Activated gamma-delta T cell treated with Interleukin-2 at 50 U/mL for 16 hours (primary cell): Measurements from ENCODE around the gene HIF1AN.
"Not testable (repeated sequence)": the region's sequence is repeated elsewhere in the genome, so short reads cannot be mapped to it uniquely, and the experiment has no call there.

Source experiments
- DNase-seq: peaks from one replicate; pipeline ENCODE4 v3.0.0-alpha.2; 2020

HIF1AN gene

DNA sequence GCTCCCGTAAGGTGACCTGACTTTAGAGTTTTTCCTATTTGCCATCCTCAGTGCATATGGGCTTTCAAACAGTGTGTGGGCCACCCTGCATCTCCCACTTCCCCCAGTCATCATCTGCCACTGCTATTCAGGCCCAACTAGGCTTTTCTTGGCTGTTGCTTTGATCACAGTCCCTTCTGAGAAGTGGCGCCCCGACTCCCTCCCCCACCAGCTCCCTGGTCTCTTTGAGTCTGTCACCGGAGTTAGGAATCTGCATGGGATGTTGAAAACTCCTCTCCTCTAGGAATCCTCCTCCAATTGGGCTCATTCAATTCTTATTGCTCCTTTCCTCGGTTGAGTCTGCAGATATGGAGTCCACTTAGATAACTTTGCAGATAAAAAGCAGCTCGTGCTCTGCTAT lies 32.1 kb downstream of the HIF1AN start:
- no peak for DNase-seq

DNA sequence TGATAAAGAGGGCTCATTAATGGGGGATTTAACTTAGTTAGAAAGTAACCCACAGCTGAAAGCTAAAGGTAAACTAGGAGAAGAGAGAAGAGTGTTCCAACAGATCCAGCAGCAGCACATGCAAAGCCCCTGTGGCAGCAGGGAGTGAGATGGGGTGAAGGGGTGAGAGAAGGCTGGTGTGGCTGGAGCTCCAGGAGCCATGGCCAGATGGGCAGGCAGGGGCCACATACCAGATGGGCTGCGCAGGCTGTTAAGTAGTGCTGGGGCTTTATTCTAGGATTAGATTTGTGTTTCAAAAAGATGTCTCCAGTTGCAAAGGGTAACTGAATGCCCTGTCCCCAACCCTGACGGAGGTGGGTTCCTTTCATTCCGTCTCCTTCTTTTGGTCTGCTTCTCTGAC lies 33.2 kb downstream of the HIF1AN start:
- no peak for DNase-seq

DNA sequence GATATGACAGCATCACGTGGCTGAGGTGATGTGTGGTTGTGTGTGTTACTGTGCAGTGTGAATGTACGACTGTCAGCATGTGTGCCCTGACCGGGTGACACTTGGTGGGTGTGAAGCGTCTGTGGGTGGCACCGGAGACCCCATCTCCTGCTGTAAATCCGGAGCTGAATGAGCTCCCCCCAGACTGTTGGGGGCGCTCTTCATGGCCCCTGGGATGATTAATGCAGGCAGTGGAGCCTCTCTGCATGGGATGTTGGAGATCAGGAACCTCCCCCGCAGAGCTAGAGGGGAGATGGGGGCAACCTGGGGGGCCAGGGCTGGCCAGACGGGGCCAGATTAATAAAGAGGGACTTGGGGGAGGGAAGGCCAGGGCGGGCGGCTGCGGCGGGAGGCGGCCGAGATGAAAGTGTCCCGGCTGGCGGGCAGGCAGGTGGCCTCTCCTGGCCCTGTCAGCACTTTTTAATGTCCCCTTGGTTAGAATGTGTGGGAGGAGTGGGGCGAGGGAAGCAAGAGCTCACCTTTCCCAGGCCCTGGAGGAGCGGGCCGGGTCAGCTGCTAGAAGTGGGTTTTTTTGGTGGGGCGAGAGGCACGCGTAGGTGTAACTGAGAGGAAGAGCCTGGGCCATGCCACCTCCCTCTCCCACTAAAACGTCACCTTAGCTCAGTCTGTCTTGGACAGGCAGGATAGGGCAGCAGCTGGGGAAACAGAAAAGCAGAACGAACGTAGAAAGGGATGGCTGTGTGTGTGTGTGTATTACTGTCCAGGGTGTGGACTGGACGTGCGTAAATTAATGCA lies 34.1 kb downstream of the HIF1AN start:
- no peak for DNase-seq

DNA sequence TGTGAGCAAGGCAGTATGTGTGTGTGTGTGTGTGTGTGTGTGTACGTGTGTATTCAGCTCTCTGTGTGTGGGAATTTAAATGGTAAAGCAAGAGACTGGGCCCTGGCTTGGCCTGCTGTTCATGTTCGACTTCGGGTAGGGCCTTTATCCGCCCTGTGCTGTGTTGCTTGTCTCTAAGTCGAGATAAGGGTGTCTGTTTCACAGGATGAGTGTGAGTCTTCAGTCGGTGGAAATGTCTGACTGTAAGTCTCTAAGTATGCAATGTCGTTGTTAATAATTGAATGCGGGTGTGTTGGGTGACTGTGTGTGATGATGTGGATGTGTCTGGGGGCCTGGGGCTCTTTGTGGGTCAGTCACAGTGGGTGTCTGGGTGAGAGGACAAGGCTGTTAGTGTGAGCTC lies 34.8 kb downstream of the HIF1AN start:
- no peak for DNase-seq

DNA sequence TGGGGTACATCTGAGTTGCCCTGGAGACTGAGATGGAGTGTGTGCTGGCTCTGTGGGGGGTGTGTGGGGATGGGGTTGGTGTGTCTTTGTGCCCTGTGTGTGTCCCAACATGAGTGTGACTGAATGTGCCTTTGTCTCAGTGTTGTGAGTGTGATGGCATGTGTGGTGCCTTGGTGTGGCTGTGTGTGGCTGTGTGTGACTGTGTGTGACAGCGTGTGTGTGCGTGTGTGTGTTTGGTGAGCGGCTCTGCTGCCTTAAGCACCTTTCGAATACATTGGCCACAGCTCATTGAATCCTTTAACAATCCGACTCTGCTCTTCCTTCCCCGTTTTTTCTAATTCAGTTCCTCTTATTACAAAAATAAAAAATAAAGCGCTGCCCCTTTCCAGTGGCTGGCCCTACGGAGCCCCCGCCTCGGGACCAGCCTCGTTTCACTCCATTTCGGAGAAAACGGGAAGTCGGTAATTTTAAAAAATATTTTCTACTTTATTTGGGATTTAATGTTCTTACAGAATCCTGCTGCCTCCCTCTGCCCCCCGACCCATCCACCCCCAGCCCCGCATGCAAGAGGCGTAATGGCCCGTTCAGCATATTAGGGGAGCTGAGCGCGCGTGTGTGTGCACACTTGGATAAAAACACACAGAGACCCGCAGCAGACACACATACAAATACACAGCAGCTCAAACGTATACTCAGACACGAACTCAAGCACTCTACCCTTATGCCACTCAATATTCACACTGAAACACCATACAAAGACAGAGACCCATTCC lies 35.5 kb downstream of the HIF1AN start:
- DNase-seq: no peak

GRCh38 chr10:100575146-100575545 lies 39.4 kb downstream of the HIF1AN start:
- DNase-seq: not testable (repeated sequence)

DNA sequence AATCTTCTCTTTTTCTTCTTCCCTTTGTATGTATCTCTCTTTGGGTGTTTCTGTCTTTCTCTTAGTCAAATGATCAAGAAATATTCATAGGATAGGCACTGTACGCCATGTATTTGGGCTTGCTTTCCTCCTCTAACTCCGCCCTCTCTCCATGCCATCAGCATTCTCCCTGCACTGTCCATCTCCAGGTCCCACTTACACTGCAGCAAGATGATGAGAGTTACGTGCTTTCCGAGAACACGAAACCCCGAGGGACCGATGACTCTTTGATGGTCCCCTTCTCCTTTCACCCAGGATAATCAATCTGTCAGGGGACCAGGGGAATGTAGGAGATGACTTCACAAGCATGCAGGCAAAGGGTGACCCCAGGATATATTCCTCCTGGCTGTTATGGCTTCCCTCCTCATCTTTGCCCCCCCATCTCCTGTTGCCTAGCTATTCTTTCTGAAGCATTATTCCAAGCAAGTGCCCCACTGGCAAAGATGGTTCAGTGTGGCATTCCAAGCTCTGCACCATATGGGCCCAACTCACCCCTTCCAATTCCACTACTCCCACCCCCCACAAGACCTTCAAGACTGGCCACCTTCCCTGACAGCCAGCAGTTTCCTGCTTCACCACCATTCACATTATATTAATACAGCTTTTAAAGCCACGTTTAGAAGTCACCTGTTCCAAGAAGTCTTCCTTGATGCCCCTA lies 40.0 kb downstream of the HIF1AN start:
- no peak for DNase-seq

- no peak for DNase-seq
These were observed 40.5 kb downstream of the HIF1AN start for GRCh38 chr10:100576282-100576635.

DNA sequence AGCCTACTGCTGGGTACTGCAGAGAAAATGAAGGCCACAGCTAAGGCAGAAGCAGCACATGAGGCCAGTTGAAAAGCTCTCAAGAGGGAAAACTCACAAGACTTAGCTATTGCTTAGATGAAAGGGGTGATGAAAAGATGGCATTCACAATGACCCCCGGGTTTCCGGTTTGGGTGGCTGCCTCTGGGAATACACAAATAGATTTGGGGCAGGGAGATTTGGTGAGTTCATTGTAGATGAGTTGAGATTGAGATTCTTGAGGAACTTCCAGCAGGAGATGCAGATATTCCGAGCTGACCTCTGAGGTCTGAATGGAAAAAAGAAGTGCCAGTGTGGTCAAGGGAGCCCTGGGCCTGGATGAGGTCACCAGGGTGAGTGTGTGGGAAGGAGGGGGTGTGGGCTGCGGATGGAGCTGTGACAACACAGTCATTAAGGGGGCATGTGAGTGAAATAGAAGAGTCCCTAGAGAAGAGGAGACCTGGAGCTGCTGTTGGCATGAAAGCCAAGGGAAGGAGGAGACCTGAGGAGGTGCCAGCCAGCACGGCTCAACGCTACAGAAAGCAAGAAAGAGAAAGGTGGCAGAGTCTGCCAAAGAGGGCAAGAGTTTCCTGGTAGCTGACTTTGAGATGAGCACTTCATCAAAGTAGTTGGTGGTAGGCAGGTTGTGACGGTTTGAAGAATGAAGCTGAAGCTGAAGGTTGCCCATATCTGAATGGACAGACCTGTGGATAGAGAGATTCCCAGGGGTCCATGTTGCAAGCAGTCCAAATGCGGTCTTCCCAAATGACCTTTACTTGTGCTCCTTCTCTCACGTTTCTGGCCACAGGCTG lies 43.7 kb downstream of the HIF1AN start:
- DNase-seq: no peak

DNA sequence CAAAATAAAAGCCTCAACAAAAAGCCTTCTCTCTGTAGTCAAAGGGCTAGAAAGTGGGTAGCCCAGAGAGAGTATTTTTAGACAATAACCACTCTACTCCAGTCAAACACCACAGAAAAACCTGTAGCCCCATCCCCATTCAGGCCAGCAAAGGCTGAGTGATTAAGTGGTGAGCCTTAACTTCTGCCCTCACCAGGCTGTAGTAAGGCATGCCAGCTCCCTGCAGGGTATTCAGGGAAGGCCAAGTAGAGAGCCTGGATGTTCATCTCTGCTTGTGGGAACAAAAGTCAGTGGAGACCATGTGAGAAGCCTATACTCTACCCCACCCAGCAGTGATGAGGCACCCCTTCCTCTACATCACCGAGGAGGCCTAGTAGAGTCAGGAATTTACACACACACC lies 51.2 kb downstream of the HIF1AN start:
- DNase-seq: no peak

DNA sequence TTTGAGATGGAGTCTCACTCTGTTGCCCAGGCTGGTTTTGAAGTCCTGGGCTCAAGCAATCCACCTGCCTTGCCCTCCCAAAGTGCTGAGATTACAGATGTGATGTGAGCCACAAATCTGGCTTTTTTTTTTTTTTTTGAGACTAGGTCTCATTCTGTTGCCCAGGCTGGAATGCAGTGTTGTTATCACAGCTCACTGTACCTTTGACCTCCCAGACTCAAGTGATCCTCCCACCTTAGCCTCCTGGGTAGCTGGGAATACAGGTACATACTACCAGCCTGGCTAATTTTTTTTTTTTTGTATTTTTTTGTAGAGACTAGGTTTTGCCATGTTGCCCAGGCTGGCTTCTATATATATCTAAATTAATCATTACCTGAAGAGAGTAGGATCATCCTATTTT lies 62.4 kb downstream of the HIF1AN start:
- no peak for DNase-seq

GRCh38 chr10:100600218-100600617 lies 64.5 kb downstream of the HIF1AN start:
- DNase-seq: no peak

GRCh38 chr10:100607439-100607838 lies 71.7 kb downstream of the HIF1AN start:
- DNase-seq: no peak
